ENCODE measurements around the gene IKBKG.
"Not testable (repeated sequence)": the region's sequence is repeated elsewhere in the genome, so short reads cannot be mapped to it uniquely, and the experiment has no call there.

IKBKG gene

GRCh38 chrX:154602766-154603437 is 55.5 kb downstream of the IKBKG start:
- DNase-seq (ENCODE audit: low read depth in 2 of 2) = no peak

GRCh38 chrX:154603438-154604430 is 56.3 kb downstream of the IKBKG start:
- no peak for DNase-seq (ENCODE audit: low read depth in 2 of 2)

- DNase-seq (ENCODE audit: low read depth in 2 of 2) = no peak
Observed at GRCh38 chrX:154605566-154605965, 58.1 kb downstream of the IKBKG start.

GRCh38 chrX:154607370-154607769 is 60.0 kb downstream of the IKBKG start:
- DNase-seq (ENCODE audit: low read depth in 2 of 2) = no peak

- not testable (repeated sequence) for DNase-seq (ENCODE audit: low read depth in 2 of 2)
Observed at GRCh38 chrX:154607976-154608375, 60.6 kb downstream of the IKBKG start.

GRCh38 chrX:154608823-154609222 is 61.4 kb downstream of the IKBKG start:
- not testable (repeated sequence) for DNase-seq (ENCODE audit: low read depth in 2 of 2)

- not testable (repeated sequence) for DNase-seq (ENCODE audit: low read depth in 2 of 2)
Observed at GRCh38 chrX:154611146-154611545, 63.7 kb downstream of the IKBKG start.

GRCh38 chrX:154613586-154613985 is 66.2 kb downstream of the IKBKG start:
- DNase-seq (ENCODE audit: low read depth in 2 of 2) = not testable (repeated sequence)
